Midbrain (tissue), 1 donor: ENCODE measurements around the gene RPS17.

Experiments
- DNase-seq: peaks from one replicate; lab custom pipeline; 2025; lab: John Stamatoyannopoulos, UW

RPS17 gene

GRCh38 chr15:82540055-82540983, at the start of gene RPS17:
TSS of gene RPS17 (minus strand) at chr15:82540457. CDS start at chr15:82540428, 29 bp downstream.
- DNase-seq, result no peak

- no peak for DNase-seq
Measured at GRCh38 chr15:82587805-82588204, 47.5 kb upstream of the RPS17 start.

GRCh38 chr15:82585072-82585471, 44.8 kb upstream of the RPS17 start:
- no peak for DNase-seq

- DNase-seq, result no peak
Measured at GRCh38 chr15:82580713-82581112, 40.5 kb upstream of the RPS17 start.

DNA sequence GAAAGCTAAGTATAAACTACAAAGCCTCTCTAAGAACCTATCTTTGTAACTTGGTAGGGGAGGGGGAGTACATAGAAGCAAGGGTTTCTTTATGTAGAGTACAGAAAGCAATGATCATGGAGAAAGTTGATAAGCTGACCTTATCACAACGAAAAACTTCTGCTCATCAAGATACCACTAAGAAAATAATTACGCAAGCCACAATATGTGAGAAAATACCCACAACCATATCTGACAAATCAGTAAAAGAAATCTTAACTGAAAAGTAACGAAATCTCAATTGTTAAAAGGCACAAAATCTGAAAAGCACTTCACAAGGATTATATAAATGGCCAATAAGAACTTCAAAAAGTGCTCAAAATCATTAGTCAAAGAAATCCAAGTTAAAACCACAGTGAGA, 35.1 kb upstream of the RPS17 start:
- no peak for DNase-seq

- no peak for DNase-seq
Measured at GRCh38 chr15:82572986-82573385, 32.7 kb upstream of the RPS17 start.

DNA sequence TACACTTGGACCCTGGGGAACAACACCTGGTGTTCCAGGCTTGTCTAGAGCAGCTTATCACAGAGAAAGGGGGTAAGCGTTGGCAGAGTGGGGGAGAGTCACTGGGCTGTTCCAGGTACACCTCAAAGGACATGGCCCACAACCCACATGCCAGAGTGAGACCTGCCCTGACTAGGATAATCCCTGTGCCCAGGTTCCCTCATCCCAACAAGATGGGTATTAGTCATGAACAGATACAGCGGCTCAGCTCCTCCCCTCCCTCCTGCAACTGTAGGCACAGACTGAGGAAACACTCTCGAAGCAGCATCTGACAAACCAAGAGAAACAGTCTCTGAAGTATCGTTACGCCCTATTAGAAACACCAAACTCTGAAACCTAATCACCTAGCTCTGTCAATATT, 32.1 kb upstream of the RPS17 start:
- no peak for DNase-seq

DNA sequence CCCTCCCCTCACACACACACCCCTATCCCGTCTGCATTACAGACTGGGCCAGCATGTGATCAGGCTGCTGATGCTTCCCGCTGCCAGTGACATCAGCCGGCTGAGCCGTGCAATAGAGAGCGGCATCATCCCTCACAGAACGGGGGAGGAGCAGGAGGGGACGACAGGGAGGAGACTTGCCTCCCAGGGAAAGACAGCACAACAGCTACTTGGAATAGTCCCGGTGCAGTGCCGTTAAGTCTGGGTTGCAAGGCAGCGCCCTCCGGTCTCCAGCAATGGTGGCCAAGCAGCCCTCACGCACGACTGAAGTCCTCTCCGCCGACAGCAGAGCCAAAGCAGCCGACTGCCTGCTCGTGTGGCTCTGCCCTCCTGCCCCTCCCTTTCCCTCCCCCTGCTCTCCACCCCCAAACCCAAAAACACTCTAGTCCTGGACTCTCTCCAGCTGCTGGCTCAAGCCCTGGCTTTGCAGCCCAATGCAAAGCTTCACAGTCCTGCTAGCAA, 31.5 kb upstream of the RPS17 start:
- DNase-seq, result peak; percentile 84

GRCh38 chr15:82570721-82571508, 30.7 kb upstream of the RPS17 start:
- no peak for DNase-seq

GRCh38 chr15:82569834-82570233, 29.6 kb upstream of the RPS17 start:
- no peak for DNase-seq

DNA sequence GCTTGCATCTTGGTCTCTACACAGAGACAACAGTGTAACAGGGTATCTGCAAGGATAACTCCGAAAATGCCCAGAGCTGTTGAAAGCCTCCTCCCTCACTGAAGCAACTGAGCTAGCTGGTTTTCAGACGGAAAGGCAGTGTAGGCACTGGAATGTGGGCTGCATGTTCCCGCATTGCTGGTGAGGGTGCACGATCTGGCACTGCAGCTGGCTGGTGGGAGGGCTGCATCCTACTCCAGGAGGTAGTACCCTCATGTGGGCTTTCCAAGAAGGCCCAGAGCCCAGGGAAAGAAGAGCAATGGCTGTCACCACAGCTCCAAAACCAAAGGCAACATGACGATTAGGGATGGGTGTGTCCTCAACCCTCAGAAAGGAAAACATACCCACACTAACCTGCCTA, 28.7 kb upstream of the RPS17 start:
- no peak for DNase-seq

DNA sequence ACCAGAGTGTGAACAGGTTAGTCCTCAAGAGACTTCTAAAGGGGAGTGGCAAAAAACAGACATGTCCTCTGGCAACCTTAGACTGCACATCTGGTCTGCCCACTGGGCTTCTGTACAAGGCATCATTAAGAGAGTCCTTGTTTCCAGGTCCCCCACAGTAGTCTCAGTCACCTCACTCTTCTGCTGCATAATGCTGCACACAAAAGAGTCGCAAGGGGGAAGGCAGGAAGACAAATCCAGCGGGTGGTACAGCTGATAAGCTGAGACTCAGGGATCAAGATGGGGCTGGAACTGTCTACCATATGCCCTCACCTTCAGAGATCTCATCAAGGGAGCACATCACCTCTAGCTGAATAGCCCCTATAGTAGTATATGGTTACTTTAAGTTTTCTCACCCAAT, 27.4 kb upstream of the RPS17 start:
- DNase-seq, result no peak

DNA sequence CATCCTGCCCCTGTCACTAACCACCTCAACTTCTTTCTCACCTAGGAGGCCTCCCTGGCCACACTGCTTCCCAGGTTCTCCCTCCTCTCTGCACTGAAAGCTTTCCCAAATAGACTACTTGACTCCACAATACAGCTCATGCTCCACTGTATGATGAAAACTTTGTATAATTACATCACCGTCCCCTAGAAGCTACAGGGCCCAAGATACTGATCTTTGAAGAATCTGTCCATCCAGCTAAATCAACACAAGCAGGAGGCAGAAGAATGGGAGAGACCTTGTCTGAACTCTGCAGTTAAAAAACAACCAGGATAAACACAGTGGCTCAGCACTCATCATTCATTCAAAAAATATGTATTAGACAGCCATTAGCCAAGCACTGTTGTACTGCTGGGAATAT, 26.4 kb upstream of the RPS17 start:
- no peak for DNase-seq

GRCh38 chr15:82558502-82558901, 18.2 kb upstream of the RPS17 start:
- no peak for DNase-seq

DNA sequence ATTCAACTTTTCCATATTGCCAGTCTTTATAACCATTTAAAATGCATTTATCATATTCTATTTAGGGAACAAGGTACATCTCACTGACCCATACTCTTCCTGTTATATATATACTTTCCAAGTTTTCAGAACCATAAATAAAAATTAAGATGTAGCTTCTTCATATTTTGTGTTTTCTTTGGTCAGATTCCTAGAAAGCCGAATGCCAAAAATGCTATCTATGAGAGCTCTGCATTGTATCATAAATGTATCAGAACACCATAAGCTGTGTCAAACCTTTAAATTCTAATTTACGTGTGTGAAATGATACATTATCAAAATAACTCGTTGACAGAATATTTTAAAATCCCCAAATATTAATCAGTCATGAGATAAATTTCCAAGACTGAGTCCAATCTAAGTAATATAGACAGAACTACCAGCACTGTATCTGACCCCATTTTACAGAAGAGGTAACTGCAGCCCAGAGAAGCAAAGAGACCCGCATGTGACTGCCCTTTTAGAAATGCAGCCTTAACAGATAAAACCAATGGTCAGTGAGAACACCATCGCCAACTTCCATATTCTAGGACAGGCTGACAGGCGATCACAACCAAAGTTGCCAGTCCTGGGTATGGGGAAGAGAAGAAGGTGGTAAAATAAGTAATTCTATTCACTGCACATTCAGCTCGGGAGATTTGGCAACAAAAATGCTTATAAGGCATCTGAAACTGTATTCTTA, 16.2 kb upstream of the RPS17 start:
- DNase-seq, result no peak

DNA sequence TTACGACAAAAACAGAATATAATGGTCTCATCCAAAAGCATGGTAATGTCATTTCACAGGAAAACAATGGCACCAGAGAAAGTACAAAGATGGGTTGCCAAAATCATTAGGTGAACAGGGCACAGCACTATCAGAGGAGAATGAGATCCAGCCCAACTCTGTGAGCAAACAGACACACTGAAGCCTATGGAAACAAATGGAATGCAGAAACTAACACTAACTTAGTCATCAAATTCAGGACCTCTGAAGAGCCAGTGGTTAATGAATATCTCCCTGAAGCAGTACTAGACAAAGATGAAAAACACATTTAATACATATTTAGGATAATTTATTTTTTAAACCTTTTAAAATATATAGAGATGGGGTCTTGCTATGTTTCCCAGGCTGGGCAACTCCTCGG, 14.6 kb upstream of the RPS17 start:
- no peak for DNase-seq

GRCh38 chr15:82554351-82554750, 14.1 kb upstream of the RPS17 start:
- peak; percentile 18 for DNase-seq

DNA sequence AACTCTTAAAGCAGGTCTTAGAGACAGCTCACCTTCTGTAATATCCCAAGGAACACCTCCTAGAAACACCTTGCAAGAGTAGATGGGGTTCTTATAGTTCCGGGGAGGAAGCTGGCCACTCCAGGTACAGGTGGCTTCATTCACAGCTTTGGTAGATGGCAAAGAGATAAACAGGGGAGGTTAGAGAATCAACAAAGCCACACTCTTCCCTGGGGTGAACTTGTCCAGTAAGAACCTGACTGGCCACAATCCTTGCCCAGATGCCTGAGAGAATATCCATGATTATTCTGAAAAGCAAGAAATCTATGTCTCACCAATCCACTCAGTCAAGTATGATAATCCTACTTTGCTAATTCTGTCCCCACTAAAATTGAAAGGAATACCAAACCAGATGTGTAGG, 13.6 kb upstream of the RPS17 start:
- DNase-seq, result no peak

DNA sequence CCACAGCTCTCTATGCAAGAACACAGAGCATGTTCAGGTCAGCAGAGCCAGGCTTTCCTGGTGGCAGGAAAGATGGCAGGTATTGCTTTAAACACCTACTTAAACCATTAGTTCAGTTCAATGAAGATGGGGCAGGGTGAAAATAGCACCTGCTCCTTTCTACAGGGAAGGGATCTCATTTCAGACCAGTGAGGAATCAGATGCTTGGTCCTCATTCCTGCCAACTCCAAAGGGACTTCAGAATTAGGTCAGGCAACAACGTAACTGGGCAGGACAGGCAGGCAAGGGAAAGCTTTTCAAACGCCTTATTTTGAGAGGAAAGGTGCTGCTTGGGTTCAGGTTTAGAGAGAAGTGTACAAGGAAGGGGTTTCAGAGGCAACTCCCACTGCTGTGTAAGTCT, 12.6 kb upstream of the RPS17 start:
- no peak for DNase-seq

DNA sequence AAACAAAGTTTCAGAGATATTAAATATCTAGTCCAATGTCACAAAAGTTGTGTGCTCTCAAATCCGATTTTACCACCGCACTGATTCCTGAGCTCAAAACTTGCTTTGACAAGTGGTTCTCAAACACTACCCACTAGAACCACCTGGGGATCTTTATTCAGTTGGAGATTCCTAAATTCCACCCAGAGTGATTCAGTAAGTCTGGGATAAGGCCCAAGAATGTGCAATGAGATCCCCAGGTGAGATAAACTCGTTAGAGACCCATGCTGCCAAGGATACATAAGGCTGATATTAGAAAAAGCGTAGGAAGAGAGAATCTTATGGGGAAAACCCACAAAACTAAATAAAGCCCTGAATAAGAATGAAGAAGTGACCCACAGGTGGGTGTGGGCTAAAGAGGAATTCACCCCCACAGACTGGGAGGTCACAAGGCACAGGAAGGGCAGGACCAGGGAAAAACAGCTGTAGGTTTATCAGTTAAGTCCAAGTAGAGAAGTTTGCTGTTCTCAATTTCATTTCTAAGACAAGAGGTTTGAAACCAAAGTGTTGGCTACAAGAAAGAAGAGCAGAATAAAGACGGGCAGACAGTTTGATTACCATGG, 11.5 kb upstream of the RPS17 start:
- no peak for DNase-seq

- no peak for DNase-seq
Measured at GRCh38 chr15:82549199-82549665, 9.0 kb upstream of the RPS17 start.

GRCh38 chr15:82548700-82549099, 8.4 kb upstream of the RPS17 start:
- no peak for DNase-seq
